ENCODE measurements around the gene MED13.
"Not testable (repeated sequence)": the region's sequence is repeated elsewhere in the genome, so short reads cannot be mapped to it uniquely, and the experiment has no call there.

Gene MED13

GRCh38 chr17:61970030-61970429 is 95.0 kb downstream of the MED13 start:
- TF ChIP-seq ZNF274 (IDR thresholded peaks at IDR 0.05; ENCODE audit: low read depth, low read length) = no peak
- H3K4me3 ChIP-seq (ENCODE audit: low read length) = no peak overlapping the region

GRCh38 chr17:61968757-61969156 is 96.3 kb downstream of the MED13 start:
- H3K4me3 ChIP-seq (ENCODE audit: low read length) = no peak overlapping the region
- TF ChIP-seq ZNF274 (IDR thresholded peaks at IDR 0.05; ENCODE audit: low read depth, low read length) = no peak

- no peak overlapping the region for H3K4me3 ChIP-seq (ENCODE audit: low read length)
- no peak for TF ChIP-seq ZNF274 (IDR thresholded peaks at IDR 0.05; ENCODE audit: low read depth, low read length)
Observed at GRCh38 chr17:61967729-61968128, 97.3 kb downstream of the MED13 start.

- no peak overlapping the region for H3K4me3 ChIP-seq (ENCODE audit: low read length)
Observed at GRCh38 chr17:61966191-61966590, 98.9 kb downstream of the MED13 start.

GRCh38 chr17:61955619-61956018 is 109.5 kb downstream of the MED13 start:
- H3K4me3 ChIP-seq (ENCODE audit: low read length) = no peak overlapping the region
- no peak for TF ChIP-seq ZNF274 (IDR thresholded peaks at IDR 0.05; ENCODE audit: low read depth, low read length)

More at GRCh38 chr17:61966191-61966590, 98.9 kb downstream of the MED13 start:
- TF ChIP-seq ZNF274 (IDR thresholded peaks at IDR 0.05; ENCODE audit: low read depth, low read length) = no peak

- no peak overlapping the region for H3K4me3 ChIP-seq (ENCODE audit: low read length)
Observed at GRCh38 chr17:61947367-61948078, 117.6 kb downstream of the MED13 start.

GRCh38 chr17:61946359-61946758 is 118.7 kb downstream of the MED13 start:
- no peak overlapping the region for H3K4me3 ChIP-seq (ENCODE audit: low read length)
- no peak for TF ChIP-seq ZNF274 (IDR thresholded peaks at IDR 0.05; ENCODE audit: low read depth, low read length)

More at GRCh38 chr17:61947367-61948078, 117.6 kb downstream of the MED13 start:
- TF ChIP-seq ZNF274 (IDR thresholded peaks at IDR 0.05; ENCODE audit: low read depth, low read length) = no peak

- no peak overlapping the region for H3K4me3 ChIP-seq (ENCODE audit: low read length)
- TF ChIP-seq ZNF274 (IDR thresholded peaks at IDR 0.05; ENCODE audit: low read depth, low read length) = no peak
Observed at GRCh38 chr17:61943117-61943516, 122.0 kb downstream of the MED13 start.

GRCh38 chr17:61942085-61942484 is 123.0 kb downstream of the MED13 start:
- no peak for TF ChIP-seq ZNF274 (IDR thresholded peaks at IDR 0.05; ENCODE audit: low read depth, low read length)
- H3K4me3 ChIP-seq (ENCODE audit: low read length) = no peak overlapping the region

GRCh38 chr17:61928101-61928436 is 137.0 kb downstream of the MED13 start:
- TF ChIP-seq ZNF274 (IDR thresholded peaks at IDR 0.05; ENCODE audit: low read depth, low read length) = no peak
- peak overlapping the region; percentile 87; the same call in 1 of the 2 replicates for H3K4me3 ChIP-seq (ENCODE audit: low read length)

GRCh38 chr17:61927208-61928100 is 137.6 kb downstream of the MED13 start, which contains the start of gene INTS2:
INTS2 (minus strand) TSS chr17:61927982; CDS start chr17:61926644, 1,338 bp downstream.
- H3K4me3 ChIP-seq (ENCODE audit: low read length) = peak within 1 kb of the TSS; percentile 87
- TF ChIP-seq ZNF274 (IDR thresholded peaks at IDR 0.05; ENCODE audit: low read depth, low read length) = no peak

GRCh38 chr17:61926826-61927207 is 138.3 kb downstream of the MED13 start:
- TF ChIP-seq ZNF274 (IDR thresholded peaks at IDR 0.05; ENCODE audit: low read depth, low read length) = no peak

GRCh38 chr17:61915162-61915561 is 149.9 kb downstream of the MED13 start:
- not testable (repeated sequence) for H3K4me3 ChIP-seq (ENCODE audit: low read length)

More at GRCh38 chr17:61926826-61927207, 138.3 kb downstream of the MED13 start:
- H3K4me3 ChIP-seq (ENCODE audit: low read length) = peak overlapping the region; percentile 87

- TF ChIP-seq ZNF274 (IDR thresholded peaks at IDR 0.05; ENCODE audit: low read depth, low read length) = no peak
- H3K4me3 ChIP-seq (ENCODE audit: low read length) = no peak overlapping the region
Observed at GRCh38 chr17:61908292-61909037, 156.6 kb downstream of the MED13 start.

Measured in GM08714 (cell line).